H54 (cell line): ENCODE results near the gene GARIN3.

Source experiments
- DNase-seq: peaks from one replicate; pipeline ENCODE4 v3.0.0; 2011; ENCODE audit warnings: low spot score, mixed read lengths; ENCODE audit not compliant: insufficient read length
- FAIRE-seq: peaks from 3 replicates; lab custom pipeline; 2011; peaks lifted over from hg19 to GRCh38; lab: Jason Lieb, UNC
- POLR2A ChIP-seq: IDR thresholded peaks from 2 replicates; pipeline ENCODE4 v1.6.1; 2011; ENCODE audit warnings: low read depth, mild to moderate bottlenecking, low read length

The GARIN3 gene

GRCh38 chr5:157148734-157149615 lies 17.1 kb downstream of the GARIN3 start:
- DNase-seq (peak; percentile 46), FAIRE-seq (peak; percentile 75)
- no peak for TF ChIP-seq POLR2A

DNA sequence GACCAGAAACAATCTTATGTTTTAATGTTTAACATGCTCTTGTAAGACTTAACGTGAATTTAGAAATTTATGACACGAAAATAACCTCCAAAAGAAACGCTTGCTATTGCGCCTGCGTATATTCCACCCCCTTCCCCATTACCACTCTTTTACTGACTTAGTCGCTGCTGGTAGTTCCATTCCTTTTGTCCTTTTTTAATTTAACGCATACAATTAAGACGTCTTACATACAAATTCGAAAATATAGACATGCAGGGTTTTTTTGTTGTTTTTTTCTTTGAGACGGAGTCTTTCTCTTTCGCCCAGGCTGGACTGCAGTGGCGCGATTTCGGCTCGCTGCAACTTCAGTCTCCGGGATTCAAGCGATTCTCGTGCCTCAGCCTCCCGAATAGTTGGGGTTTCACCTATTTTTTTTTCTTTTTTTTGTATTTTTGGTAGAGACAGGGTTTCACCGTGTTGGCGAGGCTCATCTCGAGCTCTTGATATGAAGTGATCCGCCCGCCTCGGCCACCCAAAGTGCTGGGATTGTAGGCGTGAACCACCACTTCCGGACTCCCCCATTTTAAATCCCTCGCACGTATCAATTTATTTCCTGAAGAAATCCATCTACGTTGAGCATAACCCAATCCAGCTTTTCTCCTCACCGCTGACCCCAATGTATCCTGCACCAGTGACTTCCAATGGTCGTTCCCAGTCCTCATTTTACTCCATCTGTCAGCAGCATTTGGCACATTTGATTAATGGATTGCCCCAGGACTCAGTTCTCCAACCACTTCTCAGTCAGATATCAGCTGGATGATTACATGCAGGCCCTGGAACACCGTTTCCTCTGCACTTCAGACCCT lies 22.7 kb downstream of the GARIN3 start:
- peak; percentile 22 for DNase-seq
- TF ChIP-seq POLR2A: no peak

GRCh38 chr5:157142317-157143126 lies 23.5 kb downstream of the GARIN3 start, which contains the start of gene MED7:
MED7 (minus strand) TSS chr5:157142865; CDS start chr5:157139431, 3,434 bp downstream.
- peak; percentile 82 for DNase-seq
- FAIRE-seq: peak; percentile 80
- peak; percentile 62 for TF ChIP-seq POLR2A

More for the DNA sequence above, 22.7 kb downstream of the GARIN3 start:
- no peak for FAIRE-seq

DNA sequence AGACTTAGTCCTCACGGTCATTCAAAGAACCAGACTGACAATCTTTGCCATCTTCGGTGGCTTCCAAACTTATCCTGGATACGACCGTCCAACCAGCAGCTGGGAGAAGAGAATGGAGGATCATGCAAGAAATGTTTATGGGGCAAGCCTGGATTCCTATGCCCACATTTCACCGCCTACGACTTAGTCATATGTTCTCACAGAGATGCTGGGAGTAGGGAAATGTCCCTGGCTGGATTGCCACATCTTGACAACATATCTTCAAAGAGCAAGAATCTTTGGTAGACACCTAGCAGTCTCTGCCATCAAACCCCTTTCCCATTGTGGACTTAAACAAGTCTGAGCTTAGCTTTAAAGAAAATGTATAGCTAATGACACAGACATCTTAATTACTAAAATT lies 28.4 kb downstream of the GARIN3 start:
- TF ChIP-seq POLR2A: no peak
- no peak for DNase-seq
- FAIRE-seq: no peak

- FAIRE-seq (no peak), DNase-seq (no peak)
- no peak for TF ChIP-seq POLR2A
Measured at GRCh38 chr5:157132281-157132612, 33.8 kb downstream of the GARIN3 start.

GRCh38 chr5:157130925-157131324 lies 35.1 kb downstream of the GARIN3 start:
- DNase-seq: no peak
- FAIRE-seq: no peak
- TF ChIP-seq POLR2A: no peak

GRCh38 chr5:157121709-157122108 lies 44.4 kb downstream of the GARIN3 start:
- FAIRE-seq (no peak), DNase-seq (no peak)
- TF ChIP-seq POLR2A: no peak

GRCh38 chr5:157120102-157120501 lies 46.0 kb downstream of the GARIN3 start:
- FAIRE-seq (no peak), DNase-seq (no peak)
- TF ChIP-seq POLR2A: no peak

GRCh38 chr5:157116483-157116954 lies 49.5 kb downstream of the GARIN3 start:
- TF ChIP-seq POLR2A: no peak
- FAIRE-seq (no peak), DNase-seq (no peak)

DNA sequence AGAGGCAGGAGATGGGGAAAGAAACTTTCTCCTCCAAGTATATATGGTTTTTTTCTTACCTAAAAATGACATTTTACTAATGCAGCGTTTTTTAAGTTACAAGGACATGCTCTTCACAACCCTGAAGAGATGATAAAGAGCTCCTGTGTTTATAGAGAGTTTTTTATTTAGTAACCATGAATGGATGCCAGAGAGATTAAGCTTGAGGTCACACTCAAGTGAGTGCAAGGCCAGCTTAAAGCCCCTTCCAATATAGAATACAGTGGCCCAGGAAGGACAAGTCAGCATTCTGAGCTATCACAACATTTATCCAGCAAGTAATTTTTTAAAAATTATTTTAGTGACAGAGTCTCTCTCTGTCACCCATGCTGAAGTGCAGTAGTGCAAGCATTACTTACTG lies 50.6 kb downstream of the GARIN3 start:
- DNase-seq (no peak), FAIRE-seq (no peak)
- TF ChIP-seq POLR2A: no peak

GRCh38 chr5:157115012-157115411 lies 51.1 kb downstream of the GARIN3 start:
- no peak for FAIRE-seq
- TF ChIP-seq POLR2A: no peak
- DNase-seq: no peak

DNA sequence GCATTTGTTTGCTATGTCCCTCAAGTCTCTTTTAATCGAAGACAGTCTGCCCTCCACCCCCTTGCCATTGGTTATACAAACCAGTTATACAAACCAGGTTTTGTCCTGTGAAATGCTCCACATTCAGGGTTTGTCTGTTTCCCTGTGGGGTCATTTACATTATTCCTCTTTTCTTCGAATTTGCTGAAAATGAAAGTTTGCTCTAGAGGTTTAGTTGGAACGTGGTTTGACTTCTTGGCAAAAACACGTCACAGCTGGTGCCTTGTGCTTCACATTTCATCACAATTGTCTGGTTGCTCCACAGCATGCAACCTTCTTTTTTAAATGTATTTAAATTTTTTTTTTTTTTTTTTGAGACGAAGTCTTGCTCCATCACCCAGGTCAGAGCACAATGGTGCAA lies 53.1 kb downstream of the GARIN3 start:
- FAIRE-seq: no peak
- DNase-seq: no peak
- no peak for TF ChIP-seq POLR2A
